Suprapubic skin (tissue), 4 donors: ENCODE measurements around the gene C12orf54. TPM values are rescaled to one million over a fixed set of nuclear protein-coding genes. Genes with fewer than 3 reads are reported as not detected.
"Not testable (repeated sequence)": the region's sequence is repeated elsewhere in the genome, so short reads cannot be mapped to it uniquely, and the experiment has no call there.

Experiments used
- DNase-seq, 2 donors: peaks; one replicate each; pipeline ENCODE4 v3.0.0-alpha.2; 2019; ENCODE audit warnings: low spot score in 2 of 2
- H3K27ac ChIP-seq: fragments of 200-600 bp; sonication (generic); one replicate; pipeline ENCODE4 v1.5.1; 2019
- H3K27me3 ChIP-seq: fragments of 200-600 bp; sonication (generic); one replicate; pipeline ENCODE4 v1.5.1; 2019
- H3K36me3 ChIP-seq: fragments of 200-600 bp; sonication (generic); one replicate; pipeline ENCODE4 v1.5.1; 2019
- H3K4me1 ChIP-seq: fragments of 200-600 bp; sonication (generic); one replicate; pipeline ENCODE4 v1.5.1; 2019
- H3K4me3 ChIP-seq: fragments of 200-600 bp; sonication (generic); one replicate; pipeline ENCODE4 v1.5.1; 2019; ENCODE audit warnings: mild to moderate bottlenecking
- H3K9me3 ChIP-seq: fragments of 200-600 bp; sonication (generic); one replicate; pipeline ENCODE4 v1.5.1; 2019
- EP300 ChIP-seq: sonication (generic); formaldehyde crosslinking; IDR thresholded peaks from one replicate; pipeline ENCODE4 v1.6.1; 2017; ENCODE audit warnings: antibody characterized with exemption
- POLR2A ChIP-seq, 2 donors: fragments of 450-650 bp; IDR thresholded peaks; one replicate each; pipeline ENCODE4 v1.6.1; 2017; ENCODE audit warnings: antibody characterized with exemption in 2 of 2, mild to moderate bottlenecking in 2 of 2, moderate library complexity in 2 of 2
- POLR2AphosphoS5 ChIP-seq, 3 donors: sonication (generic); formaldehyde crosslinking; IDR thresholded peaks; one replicate each; pipeline ENCODE4 v1.6.1; 2017; ENCODE audit warnings: antibody characterized with exemption in 3 of 3
- WGBS: methylation state at CpG from one replicate; pipeline ENCODE4 v1.1.5; 2018; 5-methylcytosine and 5-hydroxymethylcytosine counted together
- total RNA-seq, 4 donors: library from RNA; depleted of rRNA; stranded (reverse); fragments of >200 nt; gene quantifications; one replicate each; pipeline ENCODE4 v1.1.0, GENCODE V29; 2016
- TF ChIP-seq, protein P1 (sequence below), 2 donors: fragments of 200-600 bp in 1 of 2; fragments of 450-650 bp in 1 of 2; sonication (generic) in 1 of 2; IDR thresholded peaks; one replicate each; pipeline ENCODE4 v1.5.1; 2016 to 2019; ENCODE audit warnings: antibody characterized with exemption in 2 of 2, mild to moderate bottlenecking in 1 of 2, moderate library complexity in 1 of 2

C12orf54 gene
- total RNA-seq, 4 donors from 2014 or later = not detected

- Histone ChIP-seq H3K36me3 (no peaks in the 10 kb centered on the region), H3K27me3 (no peaks in the 10 kb centered on the region), H3K4me3 (no peak overlapping the region), H3K9me3 (no peaks in the 10 kb centered on the region), H3K4me1 (no peaks in the 10 kb centered on the region), H3K27ac (no peak overlapping the region)
- DNase-seq = no peak
- TF ChIP-seq EP300 = no peak
- TF ChIP-seq POLR2A (IDR thresholded peaks at IDR 0.05) = no peak
- no peak for TF ChIP-seq POLR2AphosphoS5 (IDR thresholded peaks at IDR 0.05)
- TF ChIP-seq, protein P1, sequence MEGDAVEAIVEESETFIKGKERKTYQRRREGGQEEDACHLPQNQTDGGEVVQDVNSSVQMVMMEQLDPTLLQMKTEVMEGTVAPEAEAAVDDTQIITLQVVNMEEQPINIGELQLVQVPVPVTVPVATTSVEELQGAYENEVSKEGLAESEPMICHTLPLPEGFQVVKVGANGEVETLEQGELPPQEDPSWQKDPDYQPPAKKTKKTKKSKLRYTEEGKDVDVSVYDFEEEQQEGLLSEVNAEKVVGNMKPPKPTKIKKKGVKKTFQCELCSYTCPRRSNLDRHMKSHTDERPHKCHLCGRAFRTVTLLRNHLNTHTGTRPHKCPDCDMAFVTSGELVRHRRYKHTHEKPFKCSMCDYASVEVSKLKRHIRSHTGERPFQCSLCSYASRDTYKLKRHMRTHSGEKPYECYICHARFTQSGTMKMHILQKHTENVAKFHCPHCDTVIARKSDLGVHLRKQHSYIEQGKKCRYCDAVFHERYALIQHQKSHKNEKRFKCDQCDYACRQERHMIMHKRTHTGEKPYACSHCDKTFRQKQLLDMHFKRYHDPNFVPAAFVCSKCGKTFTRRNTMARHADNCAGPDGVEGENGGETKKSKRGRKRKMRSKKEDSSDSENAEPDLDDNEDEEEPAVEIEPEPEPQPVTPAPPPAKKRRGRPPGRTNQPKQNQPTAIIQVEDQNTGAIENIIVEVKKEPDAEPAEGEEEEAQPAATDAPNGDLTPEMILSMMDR (IDR thresholded peaks at IDR 0.05) = no peak
- WGBS = 25% methylated on average over 4 of the region's 4 CpGs
Measured at GRCh38 chr12:48446161-48446776, 36.0 kb upstream of the C12orf54 start.

DNA sequence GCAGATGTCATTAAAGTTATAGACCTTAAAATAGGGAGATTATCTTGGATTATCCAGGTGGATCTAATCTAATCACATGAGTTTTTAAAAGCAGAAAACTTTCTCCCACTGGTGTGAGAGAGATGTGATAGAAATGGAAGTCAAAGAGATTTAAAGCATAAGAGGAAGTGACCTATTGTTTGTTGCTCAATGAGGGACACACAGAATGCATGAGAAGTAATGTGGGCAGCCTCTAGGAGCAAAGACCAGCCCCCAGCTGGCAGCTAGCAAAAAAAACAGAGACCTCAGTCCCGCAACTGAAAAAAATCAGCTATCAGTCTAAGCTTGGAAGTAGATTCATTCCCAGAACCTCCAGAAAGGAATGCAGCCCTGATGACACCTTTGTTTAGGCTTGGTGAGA, 34.5 kb upstream of the C12orf54 start:
- H3K9me3 ChIP-seq = no peaks in the 10 kb centered on the region
- DNase-seq = no peak
- WGBS = 67% methylated on average over 1 of the region's 1 CpG
- H3K27ac ChIP-seq = no peak overlapping the region
- no peak for TF ChIP-seq EP300
- TF ChIP-seq, protein P1 (IDR thresholded peaks at IDR 0.05) = no peak
- no peak for TF ChIP-seq POLR2AphosphoS5 (IDR thresholded peaks at IDR 0.05)
- TF ChIP-seq POLR2A (IDR thresholded peaks at IDR 0.05) = no peak
- no peaks in the 10 kb centered on the region for H3K36me3 ChIP-seq
- H3K27me3 ChIP-seq = no peaks in the 10 kb centered on the region
- no peak overlapping the region for H3K4me3 ChIP-seq
- no peaks in the 10 kb centered on the region for H3K4me1 ChIP-seq

DNA sequence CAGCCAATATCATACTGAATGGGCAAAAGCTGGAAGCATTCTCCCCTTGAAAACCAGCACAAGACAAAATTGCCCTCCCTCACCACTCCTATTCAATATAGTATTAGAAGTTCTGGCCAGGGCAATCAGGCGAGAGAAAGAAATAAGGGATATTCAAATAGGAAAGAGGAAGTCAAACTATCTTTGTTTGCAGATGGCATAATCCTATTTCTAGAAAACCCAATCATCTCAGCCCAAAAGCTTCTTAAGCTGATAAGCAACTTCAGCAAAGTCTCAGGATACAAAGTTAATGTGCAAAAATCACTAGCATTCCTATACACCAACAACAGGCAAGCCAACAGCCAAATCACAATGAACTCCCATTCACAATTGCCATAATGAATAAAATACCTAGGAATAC, 30.9 kb upstream of the C12orf54 start:
- H3K36me3 ChIP-seq = no peaks in the 10 kb centered on the region
- no peak for DNase-seq
- TF ChIP-seq POLR2A (IDR thresholded peaks at IDR 0.05) (no peak), EP300 (no peak), POLR2AphosphoS5 (IDR thresholded peaks at IDR 0.05) (no peak)
- TF ChIP-seq, protein P1 (IDR thresholded peaks at IDR 0.05) = no peak
- no peak overlapping the region for H3K4me3 ChIP-seq
- WGBS = 71% methylated on average over 1 of the region's 1 CpG
- H3K27ac ChIP-seq = no peak overlapping the region
- no peaks in the 10 kb centered on the region for H3K27me3 ChIP-seq
- H3K4me1 ChIP-seq = no peaks in the 10 kb centered on the region
- no peaks in the 10 kb centered on the region for H3K9me3 ChIP-seq

DNA sequence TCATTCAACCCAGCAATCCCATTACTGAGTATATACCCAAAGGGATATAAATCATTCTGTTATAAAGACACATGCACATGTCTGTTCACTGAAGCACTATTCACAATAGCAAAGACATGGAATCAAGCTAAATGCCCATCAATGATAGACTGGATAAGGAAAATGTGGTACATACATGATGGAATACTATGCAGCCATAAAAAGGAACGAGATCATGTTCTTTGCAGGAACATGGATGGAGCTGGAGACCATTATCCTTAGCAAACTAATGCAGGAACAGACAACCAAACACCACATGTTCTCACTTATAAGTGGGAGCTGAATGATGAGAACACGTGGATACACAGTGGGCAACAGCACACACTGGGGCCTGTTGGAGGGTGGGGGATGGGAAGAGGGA, 29.3 kb upstream of the C12orf54 start:
- not testable (repeated sequence) for H3K4me3 ChIP-seq, H3K27ac ChIP-seq, H3K9me3 ChIP-seq, H3K36me3 ChIP-seq, H3K27me3 ChIP-seq, H3K4me1 ChIP-seq, DNase-seq
- WGBS = 81% methylated on average over 2 of the region's 2 CpGs

DNA sequence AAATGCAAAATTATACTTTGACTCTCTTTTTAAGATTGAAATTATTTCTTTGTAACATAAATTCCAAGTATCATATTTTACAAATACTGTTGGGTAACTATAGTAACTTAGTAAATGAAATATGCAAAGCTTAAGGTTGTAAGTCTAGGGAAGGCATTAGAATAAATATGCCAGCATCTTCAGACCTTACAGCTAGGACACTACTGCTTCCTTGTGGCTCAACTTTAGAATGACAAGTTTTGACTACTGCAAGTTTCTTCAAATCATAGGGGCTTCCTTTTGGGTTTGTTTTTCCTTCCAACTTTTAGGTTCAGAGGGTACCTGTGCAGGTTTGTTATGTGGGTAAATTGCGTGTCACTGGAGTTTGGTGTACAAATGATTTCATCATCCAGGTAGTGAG, 27.6 kb upstream of the C12orf54 start:
- WGBS = 95% methylated on average over 1 of the region's 1 CpG
- Histone ChIP-seq H3K9me3 (no peaks in the 10 kb centered on the region), H3K4me3 (no peak overlapping the region), H3K27me3 (no peaks in the 10 kb centered on the region), H3K27ac (no peak overlapping the region), H3K36me3 (no peaks in the 10 kb centered on the region), H3K4me1 (no peaks in the 10 kb centered on the region)
- DNase-seq = no peak
- TF ChIP-seq POLR2AphosphoS5 (IDR thresholded peaks at IDR 0.05) (no peak), POLR2A (IDR thresholded peaks at IDR 0.05) (no peak), EP300 (no peak)
- TF ChIP-seq, protein P1 (IDR thresholded peaks at IDR 0.05) = no peak

DNA sequence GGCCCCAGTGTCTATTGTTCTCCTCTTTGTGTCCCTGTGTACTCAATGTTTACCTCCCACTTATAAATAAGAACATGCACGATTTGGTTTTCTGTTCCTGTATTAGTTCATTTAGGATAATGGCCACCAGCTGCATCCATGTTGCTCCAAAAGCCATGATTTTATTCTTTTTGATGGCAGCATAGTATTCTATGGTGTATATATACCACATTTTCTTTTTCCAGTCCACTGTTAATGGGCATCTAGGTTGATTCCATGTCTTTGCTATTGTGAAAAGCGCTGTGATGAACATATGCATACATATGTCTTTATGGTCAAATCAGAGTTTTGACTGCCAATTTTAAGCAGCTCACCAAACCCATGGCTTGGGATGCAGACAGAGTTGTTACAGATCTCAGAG, 27.2 kb upstream of the C12orf54 start:
- WGBS = 75% methylated on average over 2 of the region's 2 CpGs
- H3K4me1 ChIP-seq = no peaks in the 10 kb centered on the region
- no peak for TF ChIP-seq POLR2A (IDR thresholded peaks at IDR 0.05)
- TF ChIP-seq, protein P1 (IDR thresholded peaks at IDR 0.05) = no peak
- TF ChIP-seq EP300 = no peak
- no peak for TF ChIP-seq POLR2AphosphoS5 (IDR thresholded peaks at IDR 0.05)
- no peaks in the 10 kb centered on the region for H3K36me3 ChIP-seq
- no peaks in the 10 kb centered on the region for H3K9me3 ChIP-seq
- H3K27ac ChIP-seq = no peak overlapping the region
- no peak overlapping the region for H3K4me3 ChIP-seq
- no peaks in the 10 kb centered on the region for H3K27me3 ChIP-seq
- DNase-seq = no peak
